Measurements from ENCODE around the gene WWC1. TPM values are rescaled to one million over a fixed set of nuclear protein-coding genes. Genes with fewer than 3 reads are reported as not detected.

Gene WWC1
- total and polyA plus RNA-seq, 7 experiments from 2014 or later = 0.02 to 1.4 (median 0.66) TPM; not detected in 1

GRCh38 chr5:168423478-168423877 is 132.0 kb downstream of the WWC1 start:
- ATAC-seq (no peak), DNase-seq (no peak)
- Histone ChIP-seq H3K9me3 (ENCODE audit: control insufficient read depth in 2 of 3, low read length in 3 of 3) (no peaks in the 10 kb centered on the region), H3K36me3 (ENCODE audit: control insufficient read depth in 2 of 3, insufficient read depth in 3 of 3, low read length in 3 of 3) (no peaks in the 10 kb centered on the region), H3K27ac (ENCODE audit: low read depth, low read length) (no peak overlapping the region), H3K4me1 (ENCODE audit: control insufficient read depth in 2 of 2, insufficient read depth in 2 of 2, low read length in 2 of 2) (no peaks in the 10 kb centered on the region), H3K4me3 (ENCODE audit: low read length) (no peak overlapping the region), H3K27me3 (ENCODE audit: control insufficient read depth in 2 of 2, insufficient read depth in 2 of 2, low read length in 2 of 2) (no peaks in the 10 kb centered on the region)
- Mint-ChIP-seq H3K4me3 (no peak overlapping the region), H3K27me3 (peaks cover 0 to 2% (median 0%) of the 10 kb centered on the region in 5 donors), H3K27ac (no peak overlapping the region), H3K36me3 (peaks cover 0 to 3% (median 0%) of the 10 kb centered on the region in 5 donors), H3K4me1 (peaks cover 0 to 6% (median 0%) of the 10 kb centered on the region in 7 donors), H3K9me3 (no peaks in the 10 kb centered on the region)
- ChIA-PET CTCF (no interaction called here), POLR2A (no interaction called here)
- intact Hi-C loops (cut with micrococcal nuclease) = no loop called here

GRCh38 chr5:168423971-168424370 is 132.5 kb downstream of the WWC1 start:
- ChIA-PET CTCF (no interaction called here), POLR2A (no interaction called here)
- Mint-ChIP-seq H3K36me3 (peaks cover 0 to 3% (median 0%) of the 10 kb centered on the region in 5 donors), H3K4me1 (peaks cover 0 to 6% (median 0%) of the 10 kb centered on the region in 7 donors), H3K27ac (no peak overlapping the region), H3K9me3 (no peaks in the 10 kb centered on the region), H3K4me3 (no peak overlapping the region), H3K27me3 (peaks cover 0 to 4% (median 0%) of the 10 kb centered on the region in 5 donors)
- intact Hi-C loops (cut with micrococcal nuclease) = no loop called here
- no peaks in the 10 kb centered on the region for H3K9me3 ChIP-seq (ENCODE audit: control insufficient read depth in 2 of 3, low read length in 3 of 3)
- no peak overlapping the region for H3K4me3 ChIP-seq (ENCODE audit: low read length)
- no peaks in the 10 kb centered on the region for H3K36me3 ChIP-seq (ENCODE audit: control insufficient read depth in 2 of 3, insufficient read depth in 3 of 3, low read length in 3 of 3)
- H3K27me3 ChIP-seq (ENCODE audit: control insufficient read depth in 2 of 2, insufficient read depth in 2 of 2, low read length in 2 of 2) = no peaks in the 10 kb centered on the region
- H3K27ac ChIP-seq (ENCODE audit: low read depth, low read length) = no peak overlapping the region
- no peaks in the 10 kb centered on the region for H3K4me1 ChIP-seq (ENCODE audit: control insufficient read depth in 2 of 2, insufficient read depth in 2 of 2, low read length in 2 of 2)
- ATAC-seq (no peak), DNase-seq (no peak)

- ATAC-seq (no peak), DNase-seq (no peak)
- H3K4me1 Mint-ChIP-seq = peaks cover 0 to 6% (median 0%) of the 10 kb centered on the region in 7 donors
- H3K9me3 Mint-ChIP-seq = no peaks in the 10 kb centered on the region
- intact Hi-C loops (cut with micrococcal nuclease) = no loop called here
- peaks cover 0 to 3% (median 0%) of the 10 kb centered on the region in 5 donors for H3K36me3 Mint-ChIP-seq
- POLR2A ChIA-PET = no interaction called here
- Histone ChIP-seq H3K4me3 (ENCODE audit: low read length) (no peak overlapping the region), H3K4me1 (ENCODE audit: control insufficient read depth in 2 of 2, insufficient read depth in 2 of 2, low read length in 2 of 2) (no peaks in the 10 kb centered on the region), H3K27me3 (ENCODE audit: control insufficient read depth in 2 of 2, insufficient read depth in 2 of 2, low read length in 2 of 2) (no peaks in the 10 kb centered on the region), H3K9me3 (ENCODE audit: control insufficient read depth in 2 of 3, low read length in 3 of 3) (no peaks in the 10 kb centered on the region), H3K36me3 (ENCODE audit: control insufficient read depth in 2 of 3, insufficient read depth in 3 of 3, low read length in 3 of 3) (no peaks in the 10 kb centered on the region), H3K27ac (ENCODE audit: low read depth, low read length) (no peak overlapping the region)
- CTCF ChIA-PET = no interaction called here
- peaks cover 0 to 4% (median 0%) of the 10 kb centered on the region in 5 donors for H3K27me3 Mint-ChIP-seq
- H3K4me3 Mint-ChIP-seq = no peak overlapping the region
- no peak overlapping the region for H3K27ac Mint-ChIP-seq
Measured at GRCh38 chr5:168424594-168425323, 133.3 kb downstream of the WWC1 start.

GRCh38 chr5:168426007-168426863 is 134.8 kb downstream of the WWC1 start:
- Mint-ChIP-seq H3K4me1 (no peaks in the 10 kb centered on the region), H3K27me3 (peaks cover 0 to 4% (median 0%) of the 10 kb centered on the region in 5 donors), H3K4me3 (no peak overlapping the region), H3K27ac (no peak overlapping the region), H3K36me3 (peaks cover 0 to 3% (median 0%) of the 10 kb centered on the region in 5 donors), H3K9me3 (no peaks in the 10 kb centered on the region)
- H3K36me3 ChIP-seq (ENCODE audit: control insufficient read depth in 2 of 3, insufficient read depth in 3 of 3, low read length in 3 of 3) = no peaks in the 10 kb centered on the region
- H3K4me1 ChIP-seq (ENCODE audit: control insufficient read depth in 2 of 2, insufficient read depth in 2 of 2, low read length in 2 of 2) = no peaks in the 10 kb centered on the region
- DNase-seq (no peak), ATAC-seq (no peak)
- ChIA-PET CTCF (no interaction called here), POLR2A (no interaction called here)
- no peaks in the 10 kb centered on the region for H3K9me3 ChIP-seq (ENCODE audit: control insufficient read depth in 2 of 3, low read length in 3 of 3)
- no peak overlapping the region for H3K4me3 ChIP-seq (ENCODE audit: low read length)
- no peak overlapping the region for H3K27ac ChIP-seq (ENCODE audit: low read depth, low read length)
- no peaks in the 10 kb centered on the region for H3K27me3 ChIP-seq (ENCODE audit: control insufficient read depth in 2 of 2, insufficient read depth in 2 of 2, low read length in 2 of 2)
- intact Hi-C loops (cut with micrococcal nuclease) = no loop called here

- Histone ChIP-seq H3K9me3 (ENCODE audit: control insufficient read depth in 2 of 3, low read length in 3 of 3) (no peaks in the 10 kb centered on the region), H3K4me3 (ENCODE audit: low read length) (no peak overlapping the region), H3K27ac (ENCODE audit: low read depth, low read length) (no peak overlapping the region), H3K4me1 (ENCODE audit: control insufficient read depth in 2 of 2, insufficient read depth in 2 of 2, low read length in 2 of 2) (no peaks in the 10 kb centered on the region), H3K27me3 (ENCODE audit: control insufficient read depth in 2 of 2, insufficient read depth in 2 of 2, low read length in 2 of 2) (no peaks in the 10 kb centered on the region), H3K36me3 (ENCODE audit: control insufficient read depth in 2 of 3, insufficient read depth in 3 of 3, low read length in 3 of 3) (no peaks in the 10 kb centered on the region)
- Mint-ChIP-seq H3K4me1 (no peaks in the 10 kb centered on the region), H3K27me3 (peaks cover 0 to 4% (median 0%) of the 10 kb centered on the region in 5 donors), H3K9me3 (no peaks in the 10 kb centered on the region), H3K4me3 (no peak overlapping the region), H3K27ac (no peak overlapping the region), H3K36me3 (peaks cover 0 to 3% (median 0%) of the 10 kb centered on the region in 5 donors)
- ATAC-seq (no peak), DNase-seq (no peak)
- ChIA-PET POLR2A (no interaction called here), CTCF (no interaction called here)
- intact Hi-C loops (cut with micrococcal nuclease) = no loop called here
Measured at GRCh38 chr5:168426864-168427172, 135.4 kb downstream of the WWC1 start.

- H3K9me3 Mint-ChIP-seq = no peaks in the 10 kb centered on the region
- no peaks in the 10 kb centered on the region for H3K36me3 ChIP-seq (ENCODE audit: control insufficient read depth in 2 of 3, insufficient read depth in 3 of 3, low read length in 3 of 3)
- H3K27ac ChIP-seq (ENCODE audit: low read depth, low read length) = no peak overlapping the region
- no peak for DNase-seq
- H3K4me3 Mint-ChIP-seq = no peak overlapping the region
- no peak for ATAC-seq
- no peaks in the 10 kb centered on the region for H3K4me1 Mint-ChIP-seq
- H3K9me3 ChIP-seq (ENCODE audit: control insufficient read depth in 2 of 3, low read length in 3 of 3) = no peaks in the 10 kb centered on the region
- no peak overlapping the region for H3K4me3 ChIP-seq (ENCODE audit: low read length)
- peaks cover 0 to 3% (median 0%) of the 10 kb centered on the region in 5 donors for H3K36me3 Mint-ChIP-seq
- H3K4me1 ChIP-seq (ENCODE audit: control insufficient read depth in 2 of 2, insufficient read depth in 2 of 2, low read length in 2 of 2) = no peaks in the 10 kb centered on the region
- POLR2A ChIA-PET = no interaction called here
- no peaks in the 10 kb centered on the region for H3K27me3 ChIP-seq (ENCODE audit: control insufficient read depth in 2 of 2, insufficient read depth in 2 of 2, low read length in 2 of 2)
- peaks cover 0 to 4% (median 0%) of the 10 kb centered on the region in 5 donors for H3K27me3 Mint-ChIP-seq
- intact Hi-C loops (cut with micrococcal nuclease) = no loop called here
- CTCF ChIA-PET = no interaction called here
- no peak overlapping the region for H3K27ac Mint-ChIP-seq
Measured at GRCh38 chr5:168427224-168427623, 135.8 kb downstream of the WWC1 start.

All from naive thymus-derived CD4-positive, alpha-beta T cell (primary cell).